Endothelial cell of umbilical vein (primary cell): ENCODE results near the gene ADAMTSL3. TPM values are rescaled to one million over a fixed set of nuclear protein-coding genes. Genes with fewer than 3 reads are reported as not detected.

Experiments used
- BruUV-seq: library from RNA; stranded (reverse); fragments of 400-500 nt; replicated peaks from 2 replicates; lab custom pipeline; 2021; lab: Mats Ljungman, UMichigan
- CTCF ChIA-PET: fragments of 300-600, 350-600 bp; sonication (Branson Sonifier 250); formaldehyde crosslinking; loops from one replicate; lab custom pipeline; 2021; ENCODE audit warnings: antibody characterized with exemption, inconsistent platforms; lab: Charles Lee
- POLR2A ChIA-PET: fragments of 300-600, 350-600 bp; sonication (Branson Sonifier 250); formaldehyde crosslinking; loops from one replicate; lab custom pipeline; 2021; ENCODE audit warnings: antibody characterized with exemption, inconsistent platforms; lab: Charles Lee
- DNase-seq: peaks from one replicate; pipeline ENCODE4 v3.0.0-alpha.2; 2011; ENCODE audit warnings: low read depth, low spot score
- FAIRE-seq: peaks from 2 replicates; lab custom pipeline; 2011; peaks lifted over from hg19 to GRCh38; lab: Jason Lieb, UNC
- H2AFZ ChIP-seq: 2 replicates; pipeline ENCODE4 v1.6.0; 2012; ENCODE audit warnings: low read depth, low read length, control low read depth, inconsistent platforms
- H3K27ac ChIP-seq: 2 replicates; pipeline ENCODE4 v1.5.1; 2011; ENCODE audit warnings: low read depth, mild to moderate bottlenecking, control low read depth, low read length, moderate library complexity; ENCODE audit not compliant: insufficient read depth
- H3K27me3 ChIP-seq, 2 experiments: 2 replicates each; pipeline versions ENCODE4 v1.6.0 to v1.6.1; 2011; ENCODE audit warnings: low read length in 2 of 2, mixed read lengths in 1 of 2; ENCODE audit not compliant: control insufficient read depth in 2 of 2, insufficient read depth in 2 of 2
- H3K36me3 ChIP-seq, 2 experiments: 2 replicates in 1 of 2; 3 replicates in 1 of 2; pipeline ENCODE4 v1.5.1; 2011; ENCODE audit warnings: low read length in 2 of 2, mild to moderate bottlenecking in 1 of 2, moderate library complexity in 1 of 2; ENCODE audit not compliant: control insufficient read depth in 2 of 2, insufficient read depth in 2 of 2; ENCODE audit errors: extremely low read depth in 1 of 2
- H3K4me1 ChIP-seq: 3 replicates; pipeline ENCODE4 v1.5.1; 2011; ENCODE audit warnings: mild to moderate bottlenecking, low read length; ENCODE audit not compliant: control insufficient read depth, insufficient read depth; ENCODE audit errors: extremely low read depth
- H3K4me2 ChIP-seq: 2 replicates; pipeline ENCODE4 v1.6.1; 2011; ENCODE audit warnings: low read length, control low read depth, mixed read lengths; ENCODE audit not compliant: insufficient read depth
- H3K4me3 ChIP-seq, 3 experiments: fragments of 200-600 bp in 1 of 3; sonication (generic), shearing (Covaris generic) in 1 of 3; replicated peaks in 1 of 3; 2 replicates each; pipeline ENCODE4 v1.5.1; 2011 to 2016; ENCODE audit warnings: control low read depth in 3 of 3, low read length in 3 of 3, mild to moderate bottlenecking in 2 of 3, inconsistent platforms in 1 of 3, low read depth in 1 of 3, moderate library complexity in 1 of 3; ENCODE audit not compliant: insufficient read depth in 1 of 3
- H3K79me2 ChIP-seq: 2 replicates; pipeline ENCODE4 v1.6.0; 2012; ENCODE audit warnings: low read length, inconsistent platforms; ENCODE audit not compliant: control insufficient read depth, insufficient read depth
- H3K9ac ChIP-seq: replicated peaks from 2 replicates; pipeline ENCODE3; 2011; ENCODE audit warnings: low read length, control low read depth; ENCODE audit not compliant: insufficient read depth; ENCODE audit errors: extremely low read depth
- H3K9me1 ChIP-seq: replicated peaks from 3 replicates; pipeline ENCODE4 v1.6.0; 2011; ENCODE audit warnings: mild to moderate bottlenecking, low read length; ENCODE audit not compliant: control insufficient read depth, insufficient read depth; ENCODE audit errors: extremely low read depth
- H3K9me3 ChIP-seq: replicated peaks from 2 replicates; pipeline ENCODE4 v1.5.1; 2012; ENCODE audit warnings: low read length, inconsistent platforms; ENCODE audit not compliant: control insufficient read depth, insufficient read depth
- H4K20me1 ChIP-seq: replicated peaks from 2 replicates; pipeline ENCODE3; 2011; ENCODE audit warnings: mild to moderate bottlenecking, low read length; ENCODE audit not compliant: control insufficient read depth, insufficient read depth; ENCODE audit errors: extremely low read depth
- FOS ChIP-seq: IDR thresholded peaks from 2 replicates; pipeline ENCODE4 v1.6.1; 2011; ENCODE audit warnings: mild to moderate bottlenecking, low read length, moderate library complexity, borderline replicate concordance; ENCODE audit not compliant: insufficient read depth
- GATA2 ChIP-seq: IDR thresholded peaks from 2 replicates; pipeline ENCODE4 v1.7.0; 2011; ENCODE audit warnings: low read depth, mild to moderate bottlenecking, moderate library complexity, mixed read lengths, low read length; ENCODE audit not compliant: insufficient read length, insufficient read depth
- JUN ChIP-seq: IDR thresholded peaks from 2 replicates; pipeline ENCODE4 v1.6.1; 2011; ENCODE audit warnings: borderline replicate concordance, low read depth; ENCODE audit not compliant: insufficient read length, insufficient read depth
- MAX ChIP-seq: IDR thresholded peaks from 2 replicates; pipeline ENCODE4 v1.6.1; 2011; ENCODE audit not compliant: insufficient read depth, insufficient read length
- POLR2A ChIP-seq: IDR thresholded peaks from 2 replicates; pipeline ENCODE4 v1.6.1; 2012; ENCODE audit warnings: low read depth, mild to moderate bottlenecking, control low read depth, low read length
- POLR2AphosphoS5 ChIP-seq: IDR thresholded peaks from 2 replicates; pipeline ENCODE4 v1.6.1; 2012; ENCODE audit warnings: low read depth, mild to moderate bottlenecking, control low read depth, low read length, moderate library complexity; ENCODE audit not compliant: insufficient read depth
- dilution Hi-C: fragments of 300-500 bp; cut with MboI; formaldehyde crosslinking; loops from one replicate; pipeline ENCODE4 v1.15.0; 2019; ENCODE audit warnings: low sequenced_read_pairs; ENCODE audit not compliant: extremely low pct_ligation_motif_present
- intact Hi-C: fragments of 100-400 bp; cut with micrococcal nuclease; formaldehyde crosslinking; loops from one replicate; pipeline ENCODE4 v1.10.0; 2022
- polyA plus RNA-seq, 4 experiments: library from polyadenylated mRNA; depleted of rRNA in 3 of 4; stranded (reverse) in 3 of 4; unstranded in 1 of 4; fragments of >200 nt; gene quantifications; 2 replicates each; pipeline versions ENCODE4 v1.2.1 to v1.2.3, GENCODE V29; 2011 to 2012; ENCODE audit warnings: missing spikeins in 1 of 4
- total RNA-seq: library from RNA; stranded (reverse); gene quantifications from 2 replicates; pipeline ENCODE4 v1.2.3, GENCODE V29; 2021

Gene ADAMTSL3
- total and polyA plus RNA-seq, 2 donors (not counting 3 experiments of a cell fraction or from before 2014, with no cell fraction given), result not detected

- CTCF ChIA-PET, result no interaction called here
These were observed 123.1 kb downstream of the ADAMTSL3 start for GRCh38 chr15:83776986-83777385.

GRCh38 chr15:83783227-83783626 lies 129.3 kb downstream of the ADAMTSL3 start:
- Histone ChIP-seq H3K4me3 (no peak overlapping the region), H3K4me2 (no peak overlapping the region), H3K27me3 (no peaks in the 10 kb centered on the region), H2AFZ (no peak overlapping the region), H3K36me3 (no peaks in the 10 kb centered on the region), H3K9ac (no peak overlapping the region), H3K27ac (no peak overlapping the region), H3K4me1 (no peaks in the 10 kb centered on the region), H3K79me2 (no peaks in the 10 kb centered on the region), H3K9me1 (no peaks in the 10 kb centered on the region), H3K9me3 (no peaks in the 10 kb centered on the region), H4K20me1 (no peaks in the 10 kb centered on the region)
- TF ChIP-seq MAX, result no peak
- no peak for TF ChIP-seq FOS
- DNase-seq (no peak), FAIRE-seq (no peak)
- POLR2A ChIA-PET, result no interaction called here
- CTCF ChIA-PET, result no interaction called here
- intact Hi-C loops, result no loop called here
- dilution Hi-C loops, result no loop called here
- BruUV-seq, result no TSS peak

More at GRCh38 chr15:83776986-83777385, 123.1 kb downstream of the ADAMTSL3 start:
- no peak overlapping the region for H3K4me2 ChIP-seq
- dilution Hi-C loops, result no loop called here
- H3K4me3 ChIP-seq, result no peak overlapping the region
- no peak overlapping the region for H2AFZ ChIP-seq
- no peaks in the 10 kb centered on the region for H3K4me1 ChIP-seq
- no TSS peak for BruUV-seq
- intact Hi-C loops, result no loop called here
- no peaks in the 10 kb centered on the region for H3K36me3 ChIP-seq
- POLR2A ChIA-PET, result no interaction called here
- peaks cover 1% of the 10 kb centered on the region for H3K9me3 ChIP-seq
- H3K79me2 ChIP-seq, result no peaks in the 10 kb centered on the region
- DNase-seq (no peak), FAIRE-seq (no peak)
- H3K9ac ChIP-seq, result no peak overlapping the region
- no peaks in the 10 kb centered on the region for H3K9me1 ChIP-seq
- no peaks in the 10 kb centered on the region for H3K27me3 ChIP-seq
- H3K27ac ChIP-seq, result no peak overlapping the region
- TF ChIP-seq JUN (no peak), MAX (no peak), FOS (no peak), POLR2A (no peak), GATA2 (no peak), POLR2AphosphoS5 (no peak)
- H4K20me1 ChIP-seq, result no peaks in the 10 kb centered on the region
